IPS-NIHi7 (cell line): ENCODE measurements around the gene HVCN1.
A peak's percentile ranks its signal among the peaks of the same experiment; 100 is the strongest.

Experiments used
- DNase-seq: peaks from one replicate; pipeline ENCODE4 v3.0.0; 2012; ENCODE audit warnings: mixed read lengths; ENCODE audit errors: extremely low spot score

HVCN1 gene

DNA sequence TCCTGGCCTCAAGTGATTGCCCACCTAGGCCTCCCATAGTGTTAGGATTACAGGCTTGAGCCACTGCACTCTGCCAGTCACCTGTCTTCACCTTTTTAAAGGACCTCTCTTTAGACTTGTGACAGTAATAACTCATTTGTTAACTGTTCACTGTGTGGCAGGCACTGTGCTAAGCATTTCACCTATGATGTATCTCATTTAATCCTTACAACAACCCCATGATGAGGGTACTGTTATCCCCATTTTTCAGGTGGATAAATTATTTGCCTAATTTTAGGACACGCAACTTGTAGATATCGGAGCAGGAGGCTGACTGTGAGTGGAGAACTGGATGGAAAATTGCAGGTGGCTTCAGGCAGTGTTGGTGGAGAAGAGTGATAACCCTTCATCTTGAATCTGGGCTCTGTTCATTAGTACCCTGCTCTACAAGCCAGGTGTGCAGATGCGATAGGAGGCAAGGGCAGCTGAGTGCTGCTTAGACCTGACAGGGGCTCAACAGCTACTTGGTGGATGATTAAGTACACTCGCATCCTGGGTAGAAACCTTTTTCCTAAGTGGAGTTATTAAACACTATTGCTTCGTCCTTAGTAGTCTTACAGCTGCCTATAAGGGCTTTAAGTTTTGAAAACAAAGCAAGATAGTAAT lies 72.3 kb downstream of the HVCN1 start:
- no peak for DNase-seq

DNA sequence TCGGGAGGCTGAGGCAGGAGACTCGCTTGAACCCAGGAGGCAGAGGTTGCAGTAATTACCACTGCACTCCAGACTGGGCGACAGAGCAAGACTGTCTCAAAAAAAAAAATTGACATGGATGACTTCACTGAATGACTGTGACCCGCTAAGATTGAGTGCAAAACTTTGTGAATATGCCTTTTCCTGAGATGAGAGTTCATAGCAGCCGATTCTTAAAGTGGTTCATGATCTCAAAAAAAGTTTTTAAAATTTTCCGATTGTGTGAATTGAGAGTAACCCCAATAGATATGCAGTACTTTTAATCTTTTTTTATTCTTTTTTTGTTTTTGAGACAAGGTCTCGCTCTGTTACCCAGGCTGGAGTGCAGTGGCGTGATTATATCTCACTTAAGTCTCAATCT lies 73.7 kb downstream of the HVCN1 start:
- no peak for DNase-seq

DNA sequence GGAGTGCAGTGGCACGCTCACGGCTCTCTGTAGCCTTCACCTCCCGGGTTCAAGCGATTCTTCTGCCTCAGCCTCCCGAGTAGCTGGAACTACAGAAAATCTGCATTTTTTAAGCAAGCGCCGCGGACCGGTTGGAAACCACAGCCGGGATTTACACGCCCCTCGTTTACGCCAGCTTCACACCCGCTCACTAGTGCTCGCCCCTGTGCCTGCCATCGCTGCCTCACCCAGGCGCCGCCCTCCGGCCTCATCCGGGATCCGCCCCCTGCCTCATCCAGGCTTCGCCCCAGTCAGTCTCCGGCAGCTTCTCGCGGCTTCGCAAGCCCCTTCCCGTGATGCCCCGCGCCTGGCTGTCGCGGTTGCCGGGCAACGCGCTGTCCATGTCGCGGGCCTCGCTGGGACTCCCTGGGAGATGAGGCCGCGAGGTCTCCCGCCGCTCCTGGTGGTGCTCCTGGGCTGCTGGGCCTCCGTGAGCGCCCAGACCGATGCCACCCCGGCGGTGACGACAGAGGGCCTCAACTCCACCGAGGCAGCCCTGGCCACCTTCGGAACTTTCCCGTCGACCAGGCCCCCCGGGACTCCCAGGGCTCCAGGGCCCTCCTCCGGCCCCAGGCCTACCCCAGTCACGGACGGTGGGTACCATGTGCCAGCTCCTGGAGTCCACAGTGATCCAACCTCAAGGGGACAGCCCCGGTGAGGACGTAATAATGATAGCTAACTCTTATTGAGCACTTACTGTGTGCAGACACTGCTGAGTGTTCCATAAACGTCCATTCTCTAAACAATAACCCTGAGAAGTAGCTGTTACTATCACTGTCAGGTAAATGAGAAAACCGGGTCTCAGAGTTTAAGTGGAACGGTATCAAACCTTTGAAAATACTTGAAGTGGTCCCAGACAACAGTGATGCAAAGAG lies 74.9 kb downstream of the HVCN1 start, which contains the start of gene TCTN1:
Gene TCTN1 (plus strand): TSS at position 359 of the 914 bp plus-strand sequence. CDS start 54 bp downstream, at position 413.
- peak; percentile 100 for DNase-seq

DNA sequence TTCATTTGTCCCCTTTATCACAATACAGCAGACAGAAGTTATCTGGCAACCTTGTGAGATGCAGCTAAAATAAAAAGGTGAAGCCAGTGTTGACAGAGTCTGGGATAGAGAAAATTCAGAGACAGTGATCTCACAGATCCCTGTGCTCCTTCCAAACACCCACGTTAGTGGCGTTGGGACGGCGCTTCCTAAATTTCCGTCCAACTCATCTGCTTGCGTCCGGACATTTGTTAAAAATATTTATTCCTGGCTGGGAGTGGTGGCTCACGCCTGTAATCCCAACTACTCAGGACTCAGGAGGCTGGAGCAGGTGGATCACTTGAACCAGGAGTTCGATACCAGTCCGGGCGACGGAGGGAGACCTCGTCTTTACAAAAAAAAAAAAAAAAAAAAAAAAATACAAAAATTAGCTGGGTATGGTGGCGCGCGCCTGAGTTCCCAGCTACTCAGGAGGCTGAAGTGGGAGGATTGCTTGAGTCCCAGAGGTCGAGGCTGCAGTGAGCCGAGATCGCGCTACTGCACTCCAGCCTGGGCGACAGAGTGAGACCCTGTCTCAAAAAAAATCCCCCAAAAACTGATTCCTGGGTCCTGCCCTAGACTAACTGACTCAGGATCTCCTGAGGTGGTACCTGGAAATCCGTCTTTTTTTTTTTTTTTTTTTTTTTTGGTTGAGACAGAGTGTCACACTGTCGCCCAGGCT lies 75.7 kb downstream of the HVCN1 start:
- DNase-seq: no peak

DNA sequence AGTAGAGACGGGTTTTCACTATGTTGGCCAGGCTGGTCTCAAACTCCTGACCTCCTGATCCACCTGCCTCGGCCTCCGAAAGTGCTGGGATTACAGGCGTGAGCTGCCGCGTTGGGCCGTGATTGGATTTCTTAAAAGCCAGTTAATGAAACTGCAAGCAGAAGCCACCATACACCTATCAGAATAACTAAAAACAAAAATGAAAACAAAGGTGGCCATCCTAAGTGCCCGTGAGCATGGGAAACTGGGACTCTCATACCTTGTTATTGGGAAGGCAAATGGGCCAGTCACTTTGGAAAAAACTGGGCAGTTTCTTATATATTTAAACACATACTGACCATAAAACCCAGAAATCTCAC lies 82.7 kb downstream of the HVCN1 start:
- DNase-seq: no peak

DNA sequence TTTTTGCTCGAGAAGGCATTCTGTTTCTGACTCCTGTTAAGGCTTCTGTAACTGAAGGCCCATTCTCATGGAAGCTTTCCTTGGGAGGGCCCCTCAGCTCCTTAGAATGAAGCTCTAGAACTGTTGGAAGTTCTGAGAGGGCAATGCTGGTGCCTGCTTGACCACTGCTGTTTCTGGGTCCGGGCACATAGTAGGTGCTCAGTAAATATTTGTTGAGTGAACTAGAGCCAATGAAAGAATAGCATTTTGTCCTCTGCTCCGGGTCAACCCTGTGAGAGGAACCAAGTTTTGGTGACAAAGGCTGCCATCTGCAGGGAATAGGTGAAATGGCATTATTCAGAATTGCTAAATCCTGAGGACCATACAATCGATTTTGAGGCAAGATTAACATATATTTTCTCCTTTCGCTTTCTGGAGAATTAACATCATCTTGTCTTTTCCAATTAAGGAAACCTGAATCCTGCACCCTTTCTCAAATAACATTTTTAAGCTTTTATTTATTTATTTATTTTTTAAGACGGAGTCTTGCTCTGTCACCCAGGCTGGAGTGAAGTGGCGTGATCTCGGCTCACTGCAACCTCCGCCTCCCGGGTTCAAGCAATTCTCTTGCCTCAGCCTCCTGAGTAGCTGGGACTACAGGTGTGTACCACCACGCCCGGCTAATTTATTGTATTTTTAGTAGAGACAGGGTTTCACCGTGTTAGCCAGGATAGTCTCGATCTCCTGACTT lies 86.7 kb downstream of the HVCN1 start:
- peak; percentile 76 for DNase-seq

DNA sequence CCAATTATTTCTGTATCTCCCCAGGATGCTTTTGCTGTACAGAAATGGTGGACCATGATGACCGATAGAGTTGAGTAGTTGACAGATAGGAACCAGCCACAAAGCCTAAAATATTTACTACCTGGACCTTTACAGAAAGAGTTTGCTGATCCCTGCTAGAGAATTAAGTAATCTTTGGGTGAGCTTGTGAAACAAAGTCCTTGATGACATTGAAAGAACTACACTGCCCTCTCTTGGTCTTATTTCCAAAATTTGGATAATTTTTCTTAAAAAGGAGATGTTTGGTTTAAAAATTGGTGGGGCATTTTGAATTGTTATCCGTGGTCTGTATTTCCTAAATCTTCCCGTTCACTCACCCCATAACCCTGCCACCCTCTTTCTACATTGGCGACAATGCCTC lies 88.7 kb downstream of the HVCN1 start:
- DNase-seq: peak; percentile 26

DNA sequence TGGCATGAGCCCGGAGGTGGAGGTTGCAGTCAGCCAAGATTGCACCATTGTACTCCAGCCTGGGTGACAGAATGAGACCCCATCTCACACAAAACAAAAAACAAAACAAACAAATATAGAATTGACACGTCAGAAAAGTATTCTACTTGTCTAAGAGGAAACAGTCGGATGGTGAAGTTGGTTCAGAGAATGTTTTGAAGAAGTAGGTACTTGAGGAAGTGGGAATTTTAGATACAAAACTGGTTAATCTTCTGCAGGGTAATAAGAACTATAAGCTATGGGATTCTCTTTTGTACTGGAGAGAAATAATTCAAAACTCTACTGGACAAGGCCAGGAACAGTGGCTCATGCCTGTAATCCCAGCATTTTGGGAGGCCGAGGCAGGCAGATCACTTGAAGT lies 89.6 kb downstream of the HVCN1 start:
- DNase-seq: no peak
